ENCODE data around the gene PRXL2C. TPM values are rescaled to one million over a fixed set of nuclear protein-coding genes. Genes with fewer than 3 reads are reported as not detected.
A peak's percentile ranks its signal among the peaks of the same experiment; 100 is the strongest.

Gene PRXL2C
- total and polyA plus RNA-seq, 7 experiments from 2014 or later: 3.4 to 20.9 (median 5.1) TPM

DNA sequence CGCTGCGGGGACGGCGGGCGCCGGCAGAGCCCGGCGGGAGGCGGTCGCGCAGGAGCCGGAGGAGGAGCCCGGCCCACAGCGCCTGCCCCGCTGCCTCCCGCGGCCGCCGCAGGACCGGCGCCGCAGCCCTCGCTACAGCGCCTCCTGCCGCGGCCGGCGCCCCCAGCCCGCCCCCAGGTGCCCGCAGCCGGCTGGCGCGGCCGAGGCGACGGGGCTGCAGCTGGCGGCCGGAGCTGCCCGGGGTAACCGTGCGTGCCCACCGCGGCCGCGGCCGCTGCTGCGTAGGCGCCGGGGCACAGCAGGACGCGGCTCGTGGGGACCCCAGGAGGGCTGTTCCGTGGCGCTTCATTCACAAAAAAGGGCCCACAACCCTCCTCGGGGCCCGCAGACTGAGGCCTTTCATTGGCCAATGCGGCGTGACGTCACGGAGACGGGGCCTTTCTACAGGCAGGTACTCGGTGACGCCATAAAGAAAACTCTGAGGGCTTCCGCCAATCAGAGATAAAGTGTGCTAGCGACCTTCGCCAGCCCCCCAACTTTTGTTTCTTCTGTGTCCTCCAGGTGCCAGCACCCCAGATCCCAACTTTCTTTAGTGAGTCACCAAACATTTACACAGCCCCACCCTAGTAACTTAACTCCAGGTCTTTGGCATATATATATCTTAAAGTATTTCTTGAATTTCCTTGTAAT, 35.5 kb downstream of the PRXL2C start, which contains the start of gene CDC14B:
Gene CDC14B, minus strand, starts transcription at position 353 of the 690 bp plus-strand sequence. CDS start 465 bp downstream, outside the sequence.
- intact Hi-C loops (cut with micrococcal nuclease): loop anchor here (1.0 to 5.0 kb wide), 3 partner anchors 35 to 1498 kb away; partner anchors contain the start of gene TRIM14 (in 1 of the 2)
- peaks cover 0 to 20% (median 5%) of the 10 kb centered on the region in 7 donors for H3K4me1 Mint-ChIP-seq
- CTCF ChIA-PET: no interaction called here
- Histone ChIP-seq H3K4me3 (ENCODE audit: low read length) (peak within 1 kb of the TSS; percentile 51), H3K27ac (ENCODE audit: low read depth, low read length) (no peak within 1 kb of the TSS), H3K9me3 (ENCODE audit: control insufficient read depth in 2 of 3, low read length in 3 of 3) (no peaks in the 10 kb centered on the region), H3K36me3 (ENCODE audit: control insufficient read depth in 2 of 3, insufficient read depth in 3 of 3, low read length in 3 of 3) (no peaks in the 10 kb centered on the region), H3K4me1 (ENCODE audit: control insufficient read depth in 2 of 2, insufficient read depth in 2 of 2, low read length in 2 of 2) (peaks cover 0 to 8% of the 10 kb centered on the region in 2 donors), H3K27me3 (ENCODE audit: control insufficient read depth in 2 of 2, insufficient read depth in 2 of 2, low read length in 2 of 2) (peaks cover 2 to 4% of the 10 kb centered on the region in 2 donors)
- H3K27me3 Mint-ChIP-seq: peaks cover 24 to 60% (median 52%) of the 10 kb centered on the region in 5 donors
- DNase-seq (peak; percentile 42 to 84 (median 62)), ATAC-seq (peak; percentile 83)
- H3K36me3 Mint-ChIP-seq: no peaks in the 10 kb centered on the region
- peak within 1 kb of the TSS; percentile 59 to 85 (median 78) for H3K4me3 Mint-ChIP-seq
- peak within 1 kb of the TSS in 5 of 9 donors; percentile 17 to 71 (median 38) for H3K27ac Mint-ChIP-seq
- POLR2A ChIA-PET: no interaction called here
- H3K9me3 Mint-ChIP-seq: peaks cover 0 to 1% (median 0%) of the 10 kb centered on the region in 11 donors

DNA sequence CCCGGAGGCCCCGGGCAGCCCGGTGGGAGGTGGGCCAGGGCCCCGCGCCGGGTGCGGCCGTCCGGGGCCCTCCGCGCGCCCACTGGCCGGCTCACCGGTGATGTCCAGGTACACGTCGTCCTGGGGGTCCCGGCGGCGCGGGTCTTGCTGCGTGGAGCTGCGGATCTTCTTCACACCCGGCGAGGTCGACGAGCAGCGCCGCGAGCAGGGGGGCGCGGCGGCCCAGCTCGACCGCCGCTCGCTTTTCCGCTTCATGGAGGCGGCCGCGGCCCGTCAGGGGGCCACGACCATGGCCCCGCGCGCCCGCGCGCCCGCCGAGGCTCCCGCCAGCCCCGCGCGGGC, 36.0 kb downstream of the PRXL2C start:
- Histone ChIP-seq H3K27ac (ENCODE audit: low read depth, low read length) (no peak overlapping the region), H3K9me3 (ENCODE audit: control insufficient read depth in 2 of 3, low read length in 3 of 3) (no peaks in the 10 kb centered on the region), H3K4me1 (ENCODE audit: control insufficient read depth in 2 of 2, insufficient read depth in 2 of 2, low read length in 2 of 2) (peaks cover 0 to 8% of the 10 kb centered on the region in 2 donors), H3K4me3 (ENCODE audit: low read length) (peak overlapping the region; percentile 48), H3K36me3 (ENCODE audit: control insufficient read depth in 2 of 3, insufficient read depth in 3 of 3, low read length in 3 of 3) (no peaks in the 10 kb centered on the region), H3K27me3 (ENCODE audit: control insufficient read depth in 2 of 2, insufficient read depth in 2 of 2, low read length in 2 of 2) (peaks cover 2 to 4% of the 10 kb centered on the region in 2 donors)
- ChIA-PET CTCF (no interaction called here), POLR2A (no interaction called here)
- H3K9me3 Mint-ChIP-seq: peaks cover 0 to 1% (median 0%) of the 10 kb centered on the region in 11 donors
- peaks cover 0 to 20% (median 5%) of the 10 kb centered on the region in 7 donors for H3K4me1 Mint-ChIP-seq
- H3K36me3 Mint-ChIP-seq: no peaks in the 10 kb centered on the region
- H3K4me3 Mint-ChIP-seq: peak overlapping the region in 3 of 10 donors; percentile 32 to 77 (median 41)
- no peak overlapping the region for H3K27ac Mint-ChIP-seq
- ATAC-seq: no peak
- peak in 1 of 9 donors; percentile 12 for DNase-seq
- intact Hi-C loops (cut with micrococcal nuclease): loop anchor here (1.0 to 5.0 kb wide), 3 partner anchors 35 to 1498 kb away; partner anchors contain the start of gene TRIM14 (in 1 of the 2)
- H3K27me3 Mint-ChIP-seq: peaks cover 24 to 61% (median 52%) of the 10 kb centered on the region in 5 donors

DNA sequence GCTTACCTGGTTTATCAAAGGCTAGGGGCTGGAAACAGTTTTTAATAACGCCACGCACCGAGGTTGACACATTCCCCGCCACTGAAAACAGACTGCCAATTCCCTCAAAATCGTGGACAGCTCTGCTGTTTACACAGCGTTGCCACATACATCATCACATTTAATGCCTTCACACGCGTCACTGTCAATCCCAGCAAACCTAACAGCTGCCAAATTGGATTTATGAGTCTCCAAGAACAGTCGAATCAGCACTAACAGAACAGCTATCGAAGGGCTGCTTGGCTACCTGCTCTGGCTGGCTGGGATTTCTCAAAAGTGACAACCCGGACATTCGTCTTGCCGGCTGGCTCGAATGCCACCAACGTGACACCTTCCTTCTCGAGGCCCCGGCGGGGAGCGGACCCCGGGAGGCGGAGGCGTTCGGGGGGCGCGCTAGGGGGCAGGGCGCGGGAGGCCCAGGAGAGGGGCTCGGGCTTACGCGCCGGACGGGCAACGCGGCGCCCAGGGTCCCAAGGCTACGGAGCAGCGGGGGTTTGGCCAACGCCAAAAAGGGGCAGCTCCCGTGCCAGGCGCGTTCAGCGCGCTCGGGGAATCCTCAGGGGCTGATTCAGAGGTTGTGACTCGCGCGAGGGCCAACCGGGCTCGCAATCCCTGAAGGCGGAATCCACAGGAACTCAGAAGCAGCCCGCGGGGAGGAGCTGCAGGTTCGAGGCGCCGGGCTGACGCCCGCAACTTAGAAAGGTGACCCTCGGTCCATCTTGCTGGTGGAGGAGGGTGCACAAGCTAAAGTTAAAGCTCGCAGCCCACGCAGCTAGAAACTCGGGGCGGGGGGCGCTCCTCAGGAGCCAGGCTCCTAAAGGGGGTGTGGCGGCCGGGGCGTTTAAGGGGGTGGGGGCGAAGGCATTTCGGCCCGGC, 36.7 kb downstream of the PRXL2C start:
- POLR2A ChIA-PET: interaction anchor here (1.1 kb wide), 1 partner anchor 51 kb away, joined by 4 read pairs; no protein-coding TSS in a partner anchor
- H3K4me3 Mint-ChIP-seq: peak overlapping the region; percentile 32 to 79 (median 72)
- Histone ChIP-seq H3K9me3 (ENCODE audit: control insufficient read depth in 2 of 3, low read length in 3 of 3) (no peaks in the 10 kb centered on the region), H3K4me1 (ENCODE audit: control insufficient read depth in 2 of 2, insufficient read depth in 2 of 2, low read length in 2 of 2) (peaks cover 0 to 8% of the 10 kb centered on the region in 2 donors), H3K36me3 (ENCODE audit: control insufficient read depth in 2 of 3, insufficient read depth in 3 of 3, low read length in 3 of 3) (no peaks in the 10 kb centered on the region), H3K27me3 (ENCODE audit: control insufficient read depth in 2 of 2, insufficient read depth in 2 of 2, low read length in 2 of 2) (peaks cover 2 to 4% of the 10 kb centered on the region in 2 donors), H3K27ac (ENCODE audit: low read depth, low read length) (no peak overlapping the region), H3K4me3 (ENCODE audit: low read length) (peak overlapping the region; percentile 48)
- ATAC-seq (no peak), DNase-seq (peak in 7 of 9 donors; percentile 4 to 22 (median 15))
- peaks cover 0 to 20% (median 5%) of the 10 kb centered on the region in 7 donors for H3K4me1 Mint-ChIP-seq
- no peaks in the 10 kb centered on the region for H3K36me3 Mint-ChIP-seq
- peak overlapping the region in 1 of 9 donors; percentile 29 for H3K27ac Mint-ChIP-seq
- H3K27me3 Mint-ChIP-seq: peaks cover 24 to 64% (median 50%) of the 10 kb centered on the region in 5 donors
- CTCF ChIA-PET: interaction anchor here (0.6 kb wide), 1 partner anchor 285 kb away, joined by 3 read pairs; no protein-coding TSS in a partner anchor
- H3K9me3 Mint-ChIP-seq: peaks cover 0 to 1% (median 0%) of the 10 kb centered on the region in 11 donors
- intact Hi-C loops (cut with micrococcal nuclease): loop anchor here (1.0 to 5.0 kb wide), 3 partner anchors 36 to 1499 kb away; partner anchors contain the start of gene TRIM14 (in 1 of the 2)

DNA sequence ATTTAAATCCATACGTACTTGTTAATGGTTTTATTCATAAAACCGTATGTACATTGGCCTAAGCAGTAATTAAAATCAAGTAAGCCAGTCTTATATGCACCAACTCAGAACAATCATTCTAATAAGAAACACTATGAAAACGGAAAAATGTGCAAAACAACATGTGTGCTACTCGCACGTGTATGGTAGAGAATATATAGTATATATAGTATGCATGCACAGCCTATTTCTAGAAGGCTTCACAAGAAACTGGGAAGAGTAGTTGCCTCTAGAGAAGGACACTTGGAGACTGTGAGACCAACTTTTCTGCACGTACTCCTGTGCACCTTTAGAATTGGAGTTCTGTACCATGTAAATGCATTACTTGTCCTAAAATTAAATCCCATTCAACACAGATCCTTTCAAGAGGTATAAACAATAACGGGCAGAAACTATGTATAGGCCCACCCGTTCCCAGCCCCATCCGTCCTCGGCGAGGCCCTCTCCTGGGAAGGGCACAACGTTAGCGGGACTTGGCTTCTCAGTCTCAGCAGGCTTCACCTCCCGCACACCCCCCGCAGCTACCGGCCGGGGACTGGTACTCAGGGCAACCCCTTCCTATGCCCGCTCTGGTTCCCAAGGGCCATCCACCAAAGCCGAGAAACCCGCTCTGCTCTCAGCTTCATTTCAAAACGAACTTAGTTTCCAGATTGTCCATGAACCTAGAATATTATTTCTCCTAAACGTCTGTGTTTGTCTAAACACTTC, 37.5 kb downstream of the PRXL2C start:
- no peak overlapping the region for H3K27ac ChIP-seq (ENCODE audit: low read depth, low read length)
- Mint-ChIP-seq H3K4me3 (peak overlapping the region; percentile 32 to 79 (median 72)), H3K27ac (peak overlapping the region in 1 of 9 donors; percentile 29), H3K4me1 (peaks cover 0 to 20% (median 5%) of the 10 kb centered on the region in 7 donors), H3K9me3 (peaks cover 0 to 1% (median 0%) of the 10 kb centered on the region in 11 donors), H3K36me3 (no peaks in the 10 kb centered on the region), H3K27me3 (peaks cover 23 to 71% (median 56%) of the 10 kb centered on the region in 5 donors)
- H3K36me3 ChIP-seq (ENCODE audit: control insufficient read depth in 2 of 3, insufficient read depth in 3 of 3, low read length in 3 of 3): no peaks in the 10 kb centered on the region
- ChIA-PET POLR2A (interaction anchor here (1.1 kb wide), 1 partner anchor 51 kb away, joined by 4 read pairs; no protein-coding TSS in a partner anchor), CTCF (interaction anchor here (0.6 kb wide), 1 partner anchor 285 kb away, joined by 3 read pairs; no protein-coding TSS in a partner anchor)
- DNase-seq: no peak
- peaks cover 0 to 8% of the 10 kb centered on the region in 2 donors for H3K4me1 ChIP-seq (ENCODE audit: control insufficient read depth in 2 of 2, insufficient read depth in 2 of 2, low read length in 2 of 2)
- intact Hi-C loops (cut with micrococcal nuclease): loop anchor here (2.0 to 5.0 kb wide), 2 partner anchors 51 to 1500 kb away; partner anchors contain the start of gene TRIM14 (in 1 of the 2)
- ATAC-seq: no peak
- H3K27me3 ChIP-seq (ENCODE audit: control insufficient read depth in 2 of 2, insufficient read depth in 2 of 2, low read length in 2 of 2): peaks cover 2 to 4% of the 10 kb centered on the region in 2 donors
- no peaks in the 10 kb centered on the region for H3K9me3 ChIP-seq (ENCODE audit: control insufficient read depth in 2 of 3, low read length in 3 of 3)
- no peak overlapping the region for H3K4me3 ChIP-seq (ENCODE audit: low read length)

DNA sequence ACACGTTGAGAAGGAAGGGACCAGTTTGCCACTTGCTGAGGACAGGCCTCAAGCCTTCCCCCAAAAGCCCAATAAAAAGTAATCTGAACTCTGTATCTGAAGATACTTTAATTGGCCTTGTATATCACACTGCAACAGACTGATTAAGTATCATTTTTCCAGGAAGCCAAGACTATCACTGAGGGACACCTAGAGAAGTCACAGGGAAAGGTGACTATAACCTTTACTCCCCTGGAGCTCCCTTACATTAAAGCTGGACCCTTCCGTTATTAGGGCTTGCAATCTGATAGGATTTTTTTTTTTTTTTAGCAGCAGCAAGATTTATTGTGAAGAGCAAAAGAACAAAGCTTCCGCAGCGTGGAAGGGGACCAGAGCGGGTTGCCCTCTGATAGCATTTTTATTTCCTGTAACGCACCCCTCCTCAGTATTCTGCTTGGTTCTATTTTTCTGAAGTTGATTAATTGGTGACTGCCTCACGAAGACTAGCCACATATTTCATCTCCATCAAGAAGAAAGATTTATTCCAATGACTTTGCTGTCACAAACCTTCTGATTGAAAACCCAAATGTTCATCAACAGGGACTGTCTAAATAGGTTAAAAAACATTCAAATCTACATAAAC, 38.2 kb downstream of the PRXL2C start:
- POLR2A ChIA-PET: interaction anchor here (0.6 kb wide), 1 partner anchor 892 kb away, joined by 5 read pairs; no protein-coding TSS in a partner anchor

More for the DNA sequence above, 38.2 kb downstream of the PRXL2C start:
- H3K27me3 Mint-ChIP-seq: peaks cover 26 to 75% (median 55%) of the 10 kb centered on the region in 5 donors
- no peak overlapping the region for H3K27ac Mint-ChIP-seq
- peaks cover 0 to 20% (median 5%) of the 10 kb centered on the region in 7 donors for H3K4me1 Mint-ChIP-seq
- no peaks in the 10 kb centered on the region for H3K9me3 ChIP-seq (ENCODE audit: control insufficient read depth in 2 of 3, low read length in 3 of 3)
- intact Hi-C loops (cut with micrococcal nuclease): loop anchor here in 1 of 2 donors (5.0 kb wide), 1 partner anchor 1500 kb away; the partner anchor contains the start of gene TRIM14
- ATAC-seq (no peak), DNase-seq (no peak)
- CTCF ChIA-PET: no interaction called here
- no peak overlapping the region for H3K27ac ChIP-seq (ENCODE audit: low read depth, low read length)
- no peaks in the 10 kb centered on the region for H3K36me3 ChIP-seq (ENCODE audit: control insufficient read depth in 2 of 3, insufficient read depth in 3 of 3, low read length in 3 of 3)
- H3K4me3 Mint-ChIP-seq: peak overlapping the region in 5 of 10 donors; percentile 41 to 77 (median 68)
- H3K4me3 ChIP-seq (ENCODE audit: low read length): no peak overlapping the region
- no peaks in the 10 kb centered on the region for H3K36me3 Mint-ChIP-seq
- peaks cover 2 to 4% of the 10 kb centered on the region in 2 donors for H3K27me3 ChIP-seq (ENCODE audit: control insufficient read depth in 2 of 2, insufficient read depth in 2 of 2, low read length in 2 of 2)
- H3K9me3 Mint-ChIP-seq: peaks cover 0 to 1% (median 0%) of the 10 kb centered on the region in 11 donors
- H3K4me1 ChIP-seq (ENCODE audit: control insufficient read depth in 2 of 2, insufficient read depth in 2 of 2, low read length in 2 of 2): peaks cover 0 to 8% of the 10 kb centered on the region in 2 donors
